Central memory CD8-positive, alpha-beta T cell (primary cell): ENCODE data around the gene PARD3.
"Not testable (repeated sequence)": the region's sequence is repeated elsewhere in the genome, so short reads cannot be mapped to it uniquely, and the experiment has no call there.

Source experiments
- ATAC-seq: fragments of 150-1000 bp; cut with Tn5 transposase; replicated peaks from 2 replicates; pipeline ENCODE4 v1.10.0; 2022; ENCODE audit warnings: mild to moderate bottlenecking, moderate FRiP score, moderate number of reproducible peaks; ENCODE audit not compliant: poor library complexity, severe bottlenecking; ENCODE audit errors: extremely low read depth
- DNase-seq, 2 donors: peaks; one replicate each; pipeline ENCODE4 v3.0.0; 2021; ENCODE audit warnings: low spot score in 2 of 2
- H3K27ac Mint-ChIP-seq: one replicate; pipeline ENCODE4 v1.8.0; 2022; ENCODE audit warnings: low read depth, mild to moderate bottlenecking, moderate library complexity, mixed read lengths
- H3K27me3 Mint-ChIP-seq: one replicate; pipeline ENCODE4 v1.8.0; 2022; ENCODE audit warnings: mixed read lengths
- H3K36me3 Mint-ChIP-seq: one replicate; pipeline ENCODE4 v1.8.0; 2022; ENCODE audit warnings: mild to moderate bottlenecking, moderate library complexity, mixed read lengths; ENCODE audit not compliant: insufficient read depth
- H3K4me1 Mint-ChIP-seq: one replicate; pipeline ENCODE4 v1.8.0; 2022; ENCODE audit warnings: mixed read lengths
- H3K4me3 Mint-ChIP-seq: one replicate; pipeline ENCODE4 v1.8.0; 2022; ENCODE audit warnings: mild to moderate bottlenecking, moderate library complexity, mixed read lengths
- H3K9me3 Mint-ChIP-seq: one replicate; pipeline ENCODE4 v1.8.0; 2022; ENCODE audit warnings: mixed read lengths

PARD3 gene

GRCh38 chr10:34356463-34356862 is 458.6 kb downstream of the PARD3 start:
- Mint-ChIP-seq H3K4me3 (no peak overlapping the region), H3K9me3 (peaks cover 8% of the 10 kb centered on the region), H3K27ac (no peak overlapping the region), H3K27me3 (no peaks in the 10 kb centered on the region), H3K4me1 (no peaks in the 10 kb centered on the region), H3K36me3 (peaks cover 1% of the 10 kb centered on the region)
- no peak for ATAC-seq
- DNase-seq = no peak

GRCh38 chr10:34353530-34353929 is 461.6 kb downstream of the PARD3 start:
- not testable (repeated sequence) for H3K27me3 Mint-ChIP-seq, H3K4me3 Mint-ChIP-seq, ATAC-seq, H3K36me3 Mint-ChIP-seq, H3K4me1 Mint-ChIP-seq, H3K27ac Mint-ChIP-seq, DNase-seq
- peaks cover 12% of the 10 kb centered on the region for H3K9me3 Mint-ChIP-seq

- not testable (repeated sequence) for H3K4me1 Mint-ChIP-seq, DNase-seq, H3K27me3 Mint-ChIP-seq, H3K4me3 Mint-ChIP-seq, ATAC-seq, H3K27ac Mint-ChIP-seq, H3K36me3 Mint-ChIP-seq
- H3K9me3 Mint-ChIP-seq = peaks cover 12% of the 10 kb centered on the region
These were observed 462.4 kb downstream of the PARD3 start for GRCh38 chr10:34352599-34353204.

- H3K4me1 Mint-ChIP-seq = no peaks in the 10 kb centered on the region
These were observed 463.9 kb downstream of the PARD3 start for GRCh38 chr10:34351161-34351560.

GRCh38 chr10:34348917-34349485 is 466.1 kb downstream of the PARD3 start:
- H3K36me3 Mint-ChIP-seq = no peaks in the 10 kb centered on the region
- H3K27ac Mint-ChIP-seq = no peak overlapping the region
- ATAC-seq = no peak
- DNase-seq = no peak
- no peaks in the 10 kb centered on the region for H3K27me3 Mint-ChIP-seq
- H3K4me3 Mint-ChIP-seq = no peak overlapping the region
- H3K4me1 Mint-ChIP-seq = no peaks in the 10 kb centered on the region
- peaks cover 7% of the 10 kb centered on the region for H3K9me3 Mint-ChIP-seq

More at GRCh38 chr10:34351161-34351560, 463.9 kb downstream of the PARD3 start:
- Mint-ChIP-seq H3K27ac (no peak overlapping the region), H3K9me3 (peaks cover 12% of the 10 kb centered on the region), H3K36me3 (peaks cover 1% of the 10 kb centered on the region), H3K27me3 (no peaks in the 10 kb centered on the region), H3K4me3 (no peak overlapping the region)
- DNase-seq (no peak), ATAC-seq (no peak)

GRCh38 chr10:34348021-34348420 is 467.1 kb downstream of the PARD3 start:
- Mint-ChIP-seq H3K36me3 (no peaks in the 10 kb centered on the region), H3K27me3 (no peaks in the 10 kb centered on the region), H3K27ac (no peak overlapping the region), H3K4me1 (no peaks in the 10 kb centered on the region), H3K9me3 (peaks cover 7% of the 10 kb centered on the region), H3K4me3 (no peak overlapping the region)
- DNase-seq = no peak
- ATAC-seq = no peak

- H3K9me3 Mint-ChIP-seq = peaks cover 7% of the 10 kb centered on the region
- no peaks in the 10 kb centered on the region for H3K27me3 Mint-ChIP-seq
- H3K27ac Mint-ChIP-seq = no peak overlapping the region
- no peaks in the 10 kb centered on the region for H3K4me1 Mint-ChIP-seq
- no peak for DNase-seq
- H3K36me3 Mint-ChIP-seq = no peaks in the 10 kb centered on the region
- no peak overlapping the region for H3K4me3 Mint-ChIP-seq
- ATAC-seq = no peak
These were observed 468.0 kb downstream of the PARD3 start for GRCh38 chr10:34347131-34347530.

- Mint-ChIP-seq H3K27ac (no peak overlapping the region), H3K27me3 (no peaks in the 10 kb centered on the region), H3K36me3 (no peaks in the 10 kb centered on the region), H3K4me3 (no peak overlapping the region), H3K9me3 (peaks cover 6% of the 10 kb centered on the region), H3K4me1 (no peaks in the 10 kb centered on the region)
- DNase-seq (no peak), ATAC-seq (no peak)
These were observed 468.5 kb downstream of the PARD3 start for GRCh38 chr10:34346516-34347100.

- no peaks in the 10 kb centered on the region for H3K36me3 Mint-ChIP-seq
These were observed 469.7 kb downstream of the PARD3 start for GRCh38 chr10:34345383-34345782.

GRCh38 chr10:34343764-34344163 is 471.3 kb downstream of the PARD3 start:
- no peaks in the 10 kb centered on the region for H3K4me1 Mint-ChIP-seq
- ATAC-seq = no peak
- no peaks in the 10 kb centered on the region for H3K27me3 Mint-ChIP-seq
- no peaks in the 10 kb centered on the region for H3K9me3 Mint-ChIP-seq
- H3K27ac Mint-ChIP-seq = no peak overlapping the region
- no peak for DNase-seq
- no peak overlapping the region for H3K4me3 Mint-ChIP-seq
- H3K36me3 Mint-ChIP-seq = no peaks in the 10 kb centered on the region

More at GRCh38 chr10:34345383-34345782, 469.7 kb downstream of the PARD3 start:
- ATAC-seq (no peak), DNase-seq (no peak)
- Mint-ChIP-seq H3K9me3 (no peaks in the 10 kb centered on the region), H3K4me1 (no peaks in the 10 kb centered on the region), H3K27me3 (no peaks in the 10 kb centered on the region), H3K4me3 (no peak overlapping the region), H3K27ac (no peak overlapping the region)

- no peak for ATAC-seq
- no peaks in the 10 kb centered on the region for H3K27me3 Mint-ChIP-seq
- H3K27ac Mint-ChIP-seq = no peak overlapping the region
- no peak overlapping the region for H3K4me3 Mint-ChIP-seq
- H3K4me1 Mint-ChIP-seq = no peaks in the 10 kb centered on the region
- H3K9me3 Mint-ChIP-seq = no peaks in the 10 kb centered on the region
- DNase-seq = no peak
- no peaks in the 10 kb centered on the region for H3K36me3 Mint-ChIP-seq
These were observed 473.6 kb downstream of the PARD3 start for GRCh38 chr10:34341473-34341872.

GRCh38 chr10:34340934-34341333 is 474.2 kb downstream of the PARD3 start:
- H3K4me1 Mint-ChIP-seq = no peaks in the 10 kb centered on the region
- H3K4me3 Mint-ChIP-seq = no peak overlapping the region
- no peaks in the 10 kb centered on the region for H3K36me3 Mint-ChIP-seq
- no peaks in the 10 kb centered on the region for H3K27me3 Mint-ChIP-seq
- ATAC-seq (no peak), DNase-seq (no peak)
- H3K27ac Mint-ChIP-seq = no peak overlapping the region
- no peaks in the 10 kb centered on the region for H3K9me3 Mint-ChIP-seq

- Mint-ChIP-seq H3K27me3 (no peaks in the 10 kb centered on the region), H3K4me1 (no peaks in the 10 kb centered on the region), H3K36me3 (no peaks in the 10 kb centered on the region), H3K9me3 (no peaks in the 10 kb centered on the region), H3K4me3 (no peak overlapping the region), H3K27ac (no peak overlapping the region)
- DNase-seq (no peak), ATAC-seq (no peak)
These were observed 475.1 kb downstream of the PARD3 start for GRCh38 chr10:34339816-34340553.
